Smooth muscle cell (in vitro differentiated cells): ENCODE data around the gene BLVRA. TPM values are rescaled to one million over a fixed set of nuclear protein-coding genes. Genes with fewer than 3 reads are reported as not detected.
"Not testable (repeated sequence)": the region's sequence is repeated elsewhere in the genome, so short reads cannot be mapped to it uniquely, and the experiment has no call there.

Source experiments
- DNase-seq: peaks from one replicate; lab custom pipeline; 2025; ENCODE audit not compliant: unreplicated experiment; lab: John Stamatoyannopoulos, UW
- H2AFZ ChIP-seq: fragments of 200-600 bp; sonication (generic); 2 replicates; pipeline ENCODE4 v1.6.0; 2016; ENCODE audit warnings: antibody characterized with exemption, low read depth, mild to moderate bottlenecking
- H3F3A ChIP-seq: fragments of 200-600 bp; sonication (generic); 2 replicates; pipeline ENCODE4 v1.6.0; 2017; ENCODE audit warnings: antibody characterized with exemption, low read depth
- H3K27ac ChIP-seq: fragments of 200-600 bp; sonication (generic); 2 replicates; pipeline ENCODE4 v1.5.1; 2016; ENCODE audit warnings: low read depth, mild to moderate bottlenecking
- H3K27me3 ChIP-seq: fragments of 200-600 bp; sonication (generic); 2 replicates; pipeline ENCODE4 v1.6.1; 2016; ENCODE audit warnings: low read depth, mild to moderate bottlenecking
- H3K36me3 ChIP-seq: fragments of 200-600 bp; sonication (generic); 2 replicates; pipeline ENCODE4 v1.5.1; 2016; ENCODE audit warnings: low read depth
- H3K4me1 ChIP-seq: fragments of 200-600 bp; sonication (generic); 2 replicates; pipeline ENCODE4 v1.5.1; 2016; ENCODE audit warnings: low read depth
- H3K4me2 ChIP-seq: fragments of 200-600 bp; sonication (generic); 2 replicates; pipeline ENCODE4 v1.6.0; 2016; ENCODE audit warnings: mild to moderate bottlenecking
- H3K4me3 ChIP-seq: fragments of 200-600 bp; sonication (generic); 2 replicates; pipeline ENCODE4 v1.5.1; 2016; ENCODE audit warnings: mild to moderate bottlenecking
- H3K79me2 ChIP-seq: fragments of 200-600 bp; sonication (generic); 2 replicates; pipeline ENCODE4 v1.6.0; 2016; ENCODE audit warnings: low read depth, mild to moderate bottlenecking
- H3K9ac ChIP-seq: fragments of 200-600 bp; sonication (generic); 2 replicates; pipeline ENCODE4 v1.6.0; 2016; ENCODE audit warnings: low read depth
- H3K9me3 ChIP-seq: fragments of 200-600 bp; sonication (generic); replicated peaks from 2 replicates; pipeline ENCODE4 v1.5.1; 2016; ENCODE audit warnings: low read depth
- H4K20me1 ChIP-seq: fragments of 200-600 bp; sonication (generic); 2 replicates; pipeline ENCODE4 v1.6.0; 2016; ENCODE audit warnings: low read depth
- WGBS: methylation state at CpG from one replicate; pipeline ENCODE4 v1.1.7; 2016; ENCODE audit warnings: low lambda C conversion rate; 5-methylcytosine and 5-hydroxymethylcytosine counted together
- polyA plus RNA-seq: library from polyadenylated mRNA; unstranded; fragments of >200 nt; fragmentation: Nextera tagmentation; extraction: Ambion mirVana; gene quantifications from 2 replicates; pipeline ENCODE4 v1.2.1, GENCODE V29; 2016
- total RNA-seq: library from RNA; depleted of rRNA; stranded (reverse); fragments of >200 nt; gene quantifications from 2 replicates; pipeline ENCODE4 v1.2.3, GENCODE V29; 2014
- TF ChIP-seq, protein P1 (sequence below): fragments of 200-600 bp; sonication (generic); IDR thresholded peaks from 2 replicates; pipeline ENCODE4 v1.5.1; 2017; ENCODE audit warnings: borderline replicate concordance, mild to moderate bottlenecking, antibody characterized with exemption; ENCODE audit not compliant: insufficient read depth, poor library complexity, severe bottlenecking

Gene BLVRA
- total and polyA plus RNA-seq, 2 experiments from 2014 or later, result 24.6 to 65.4 TPM

DNA sequence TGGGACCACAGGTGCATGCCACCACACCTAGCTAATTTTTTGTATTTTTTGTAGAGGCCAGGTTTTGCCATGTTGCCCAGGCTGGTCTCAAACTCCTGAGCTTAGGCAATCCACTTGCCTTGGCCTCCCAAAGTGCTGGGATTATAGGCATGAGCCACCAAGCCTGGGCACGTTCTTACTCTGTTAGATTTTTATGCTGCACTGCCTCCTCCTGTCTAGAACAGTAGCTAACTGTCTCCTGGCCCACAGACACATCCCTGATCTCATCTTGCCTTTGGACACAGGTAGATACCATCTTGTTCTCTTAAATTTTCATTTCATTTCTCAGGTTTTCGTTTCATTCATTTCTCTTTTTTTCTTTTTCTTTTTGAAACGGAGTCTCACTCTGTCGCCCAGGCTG lies 41.1 kb downstream of the BLVRA start:
- H3F3A ChIP-seq, result no peaks in the 10 kb centered on the region
- H3K4me1 ChIP-seq, result no peaks in the 10 kb centered on the region
- no peaks in the 10 kb centered on the region for H3K27me3 ChIP-seq
- no peaks in the 10 kb centered on the region for H4K20me1 ChIP-seq
- no peak overlapping the region for H3K9ac ChIP-seq
- H2AFZ ChIP-seq, result no peak overlapping the region
- H3K4me3 ChIP-seq, result no peak overlapping the region
- DNase-seq, result no peak
- TF ChIP-seq, protein P1, sequence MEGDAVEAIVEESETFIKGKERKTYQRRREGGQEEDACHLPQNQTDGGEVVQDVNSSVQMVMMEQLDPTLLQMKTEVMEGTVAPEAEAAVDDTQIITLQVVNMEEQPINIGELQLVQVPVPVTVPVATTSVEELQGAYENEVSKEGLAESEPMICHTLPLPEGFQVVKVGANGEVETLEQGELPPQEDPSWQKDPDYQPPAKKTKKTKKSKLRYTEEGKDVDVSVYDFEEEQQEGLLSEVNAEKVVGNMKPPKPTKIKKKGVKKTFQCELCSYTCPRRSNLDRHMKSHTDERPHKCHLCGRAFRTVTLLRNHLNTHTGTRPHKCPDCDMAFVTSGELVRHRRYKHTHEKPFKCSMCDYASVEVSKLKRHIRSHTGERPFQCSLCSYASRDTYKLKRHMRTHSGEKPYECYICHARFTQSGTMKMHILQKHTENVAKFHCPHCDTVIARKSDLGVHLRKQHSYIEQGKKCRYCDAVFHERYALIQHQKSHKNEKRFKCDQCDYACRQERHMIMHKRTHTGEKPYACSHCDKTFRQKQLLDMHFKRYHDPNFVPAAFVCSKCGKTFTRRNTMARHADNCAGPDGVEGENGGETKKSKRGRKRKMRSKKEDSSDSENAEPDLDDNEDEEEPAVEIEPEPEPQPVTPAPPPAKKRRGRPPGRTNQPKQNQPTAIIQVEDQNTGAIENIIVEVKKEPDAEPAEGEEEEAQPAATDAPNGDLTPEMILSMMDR, result no peak
- no peak overlapping the region for H3K4me2 ChIP-seq
- 92% methylated on average over 4 of the region's 4 CpGs for WGBS
- H3K9me3 ChIP-seq, result no peaks in the 10 kb centered on the region
- no peak overlapping the region for H3K27ac ChIP-seq
- no peaks in the 10 kb centered on the region for H3K79me2 ChIP-seq
- H3K36me3 ChIP-seq, result no peaks in the 10 kb centered on the region

DNA sequence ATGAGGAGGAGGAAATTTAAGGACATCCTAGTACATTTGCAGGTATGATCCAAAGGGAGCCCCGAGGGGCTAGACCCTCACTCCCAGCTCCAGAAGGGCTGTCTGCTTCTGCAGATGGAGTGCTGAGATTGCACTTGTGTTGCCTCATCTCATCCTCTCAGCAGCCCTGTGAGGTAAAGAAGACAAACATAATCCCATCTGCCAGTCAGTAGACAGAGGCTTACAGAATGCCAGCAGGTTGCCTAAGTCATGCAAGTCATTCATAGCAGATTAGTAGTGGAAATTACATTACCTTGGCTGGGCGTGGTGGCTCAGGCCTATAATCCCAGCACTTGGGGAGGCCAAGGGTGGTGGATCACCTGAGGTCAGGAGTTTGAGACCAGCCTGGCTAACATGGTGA lies 45.4 kb downstream of the BLVRA start:
- H3K36me3 ChIP-seq, result no peaks in the 10 kb centered on the region
- no peak overlapping the region for H3K9ac ChIP-seq
- H3F3A ChIP-seq, result no peaks in the 10 kb centered on the region
- no peak overlapping the region for H2AFZ ChIP-seq
- no peak overlapping the region for H3K27ac ChIP-seq
- no peaks in the 10 kb centered on the region for H3K4me1 ChIP-seq
- no peaks in the 10 kb centered on the region for H3K79me2 ChIP-seq
- no peak overlapping the region for H3K4me3 ChIP-seq
- TF ChIP-seq, protein P1, result no peak
- no peak overlapping the region for H3K4me2 ChIP-seq
- no peaks in the 10 kb centered on the region for H3K27me3 ChIP-seq
- H3K9me3 ChIP-seq, result no peaks in the 10 kb centered on the region
- DNase-seq, result no peak
- no peaks in the 10 kb centered on the region for H4K20me1 ChIP-seq
- WGBS, result 98% methylated on average over 2 of the region's 2 CpGs

DNA sequence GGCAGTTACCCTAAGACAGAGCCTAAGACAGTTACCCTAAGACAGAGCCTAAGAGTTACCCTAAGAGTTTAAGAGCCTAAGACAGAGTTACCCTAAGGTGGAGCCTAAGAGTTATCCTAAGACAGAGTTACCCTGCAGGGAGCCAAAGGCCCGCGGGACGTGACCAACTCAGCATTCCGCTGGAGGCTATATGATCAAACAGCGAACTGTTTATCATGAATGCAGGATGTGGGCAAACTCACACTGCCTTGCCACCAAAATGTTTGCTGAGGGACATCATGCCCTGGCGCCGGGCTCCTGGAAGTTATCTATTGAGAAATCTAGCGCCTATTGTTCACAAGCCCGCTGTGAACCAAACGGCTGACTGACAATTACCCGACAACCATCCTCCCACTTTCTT lies 49.9 kb downstream of the BLVRA start:
- Histone ChIP-seq H3K79me2 (no peaks in the 10 kb centered on the region), H3K9me3 (no peaks in the 10 kb centered on the region), H3K27me3 (no peaks in the 10 kb centered on the region), H3K4me2 (no peak overlapping the region), H3K9ac (no peak overlapping the region), H2AFZ (no peak overlapping the region), H3K27ac (no peak overlapping the region), H3K4me1 (no peaks in the 10 kb centered on the region), H3K4me3 (no peak overlapping the region), H4K20me1 (no peaks in the 10 kb centered on the region), H3F3A (no peaks in the 10 kb centered on the region), H3K36me3 (no peaks in the 10 kb centered on the region)
- DNase-seq, result no peak
- WGBS, result 91% methylated on average over 11 of the region's 11 CpGs
- TF ChIP-seq, protein P1, result no peak

- not testable (repeated sequence) for H3K36me3 ChIP-seq, H3F3A ChIP-seq, H3K4me2 ChIP-seq, H3K79me2 ChIP-seq, H4K20me1 ChIP-seq, H3K27ac ChIP-seq, H3K4me1 ChIP-seq, DNase-seq, H2AFZ ChIP-seq, H3K9me3 ChIP-seq, H3K27me3 ChIP-seq, H3K4me3 ChIP-seq, H3K9ac ChIP-seq
- WGBS, result 83% methylated on average over 16 of the region's 16 CpGs
Observed at GRCh38 chr7:43810195-43810941, 51.9 kb downstream of the BLVRA start.
